PFSK-1 (cell line): ENCODE measurements around the gene RBM47.

Source experiments
- FOXP2 ChIP-seq: optimal IDR thresholded peaks from 2 replicates; pipeline ENCODE3; 2011; ENCODE audit warnings: borderline replicate concordance, control low read depth, inconsistent platforms; ENCODE audit not compliant: insufficient read depth; ENCODE audit errors: extremely low read length, extremely low read depth
- TAF1 ChIP-seq: IDR thresholded peaks from 2 replicates; pipeline ENCODE4 v1.6.1; 2012; ENCODE audit warnings: low read length, control low read depth, borderline replicate concordance; ENCODE audit not compliant: insufficient read depth
- TF ChIP-seq, protein P1 (sequence below), 2 experiments: IDR thresholded peaks; 2 replicates each; pipeline versions ENCODE4 v1.6.1 to v1.8.0; 2011 to 2012; ENCODE audit warnings: low read depth in 2 of 2, low read length in 2 of 2, control low read depth in 1 of 2, inconsistent platforms in 1 of 2, mild to moderate bottlenecking in 1 of 2, moderate library complexity in 1 of 2; ENCODE audit not compliant: insufficient read depth in 1 of 2

DNA sequence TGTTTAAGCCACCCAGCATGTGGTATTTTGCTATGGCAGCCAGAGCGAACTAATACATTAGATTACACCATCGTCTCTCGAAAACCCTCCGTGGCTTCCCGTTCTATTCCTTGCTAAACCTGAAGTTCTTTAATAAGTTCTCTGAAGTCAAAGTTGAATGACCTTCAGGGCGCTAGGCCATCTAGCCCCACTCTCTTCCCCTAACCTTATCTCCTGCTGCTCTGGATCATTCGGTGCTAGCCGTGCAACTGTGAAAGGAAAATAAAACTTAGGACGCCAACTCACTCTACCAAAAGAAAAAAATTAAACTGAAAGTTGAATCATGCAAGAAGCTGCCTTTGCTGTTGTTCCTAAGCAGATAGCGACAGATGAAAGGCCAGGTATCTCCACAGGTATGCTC is 254.6 kb downstream of the RBM47 start:
- TF ChIP-seq FOXP2 (no peak), TAF1 (no peak)
- TF ChIP-seq, protein P1, sequence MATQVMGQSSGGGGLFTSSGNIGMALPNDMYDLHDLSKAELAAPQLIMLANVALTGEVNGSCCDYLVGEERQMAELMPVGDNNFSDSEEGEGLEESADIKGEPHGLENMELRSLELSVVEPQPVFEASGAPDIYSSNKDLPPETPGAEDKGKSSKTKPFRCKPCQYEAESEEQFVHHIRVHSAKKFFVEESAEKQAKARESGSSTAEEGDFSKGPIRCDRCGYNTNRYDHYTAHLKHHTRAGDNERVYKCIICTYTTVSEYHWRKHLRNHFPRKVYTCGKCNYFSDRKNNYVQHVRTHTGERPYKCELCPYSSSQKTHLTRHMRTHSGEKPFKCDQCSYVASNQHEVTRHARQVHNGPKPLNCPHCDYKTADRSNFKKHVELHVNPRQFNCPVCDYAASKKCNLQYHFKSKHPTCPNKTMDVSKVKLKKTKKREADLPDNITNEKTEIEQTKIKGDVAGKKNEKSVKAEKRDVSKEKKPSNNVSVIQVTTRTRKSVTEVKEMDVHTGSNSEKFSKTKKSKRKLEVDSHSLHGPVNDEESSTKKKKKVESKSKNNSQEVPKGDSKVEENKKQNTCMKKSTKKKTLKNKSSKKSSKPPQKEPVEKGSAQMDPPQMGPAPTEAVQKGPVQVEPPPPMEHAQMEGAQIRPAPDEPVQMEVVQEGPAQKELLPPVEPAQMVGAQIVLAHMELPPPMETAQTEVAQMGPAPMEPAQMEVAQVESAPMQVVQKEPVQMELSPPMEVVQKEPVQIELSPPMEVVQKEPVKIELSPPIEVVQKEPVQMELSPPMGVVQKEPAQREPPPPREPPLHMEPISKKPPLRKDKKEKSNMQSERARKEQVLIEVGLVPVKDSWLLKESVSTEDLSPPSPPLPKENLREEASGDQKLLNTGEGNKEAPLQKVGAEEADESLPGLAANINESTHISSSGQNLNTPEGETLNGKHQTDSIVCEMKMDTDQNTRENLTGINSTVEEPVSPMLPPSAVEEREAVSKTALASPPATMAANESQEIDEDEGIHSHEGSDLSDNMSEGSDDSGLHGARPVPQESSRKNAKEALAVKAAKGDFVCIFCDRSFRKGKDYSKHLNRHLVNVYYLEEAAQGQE (IDR thresholded peaks at IDR 0.05; ENCODE audit: insufficient read depth in 1 of 2, low read depth in 2 of 2, low read length in 2 of 2) = no peak
